GM18873 (cell line): ENCODE results near the gene SRPX.

Experiments
- ATAC-seq: cut with Tn5 transposase; IDR thresholded peaks from one replicate; pipeline ENCODE4 v1.9.1; 2021; ENCODE audit warnings: mild to moderate bottlenecking, moderate library complexity, moderate number of reproducible peaks; ENCODE audit not compliant: unreplicated experiment, low FRiP score

SRPX gene

GRCh38 chrX:38211891-38212635, 8.6 kb downstream of the SRPX start:
- ATAC-seq, result no peak

- no peak for ATAC-seq
These were observed 14.1 kb downstream of the SRPX start for GRCh38 chrX:38206542-38206941.

- ATAC-seq, result no peak
These were observed 14.6 kb downstream of the SRPX start for GRCh38 chrX:38206036-38206435.

- ATAC-seq, result no peak
These were observed 15.6 kb downstream of the SRPX start for GRCh38 chrX:38205039-38205438.

- no peak for ATAC-seq
These were observed 28.5 kb downstream of the SRPX start for GRCh38 chrX:38192007-38192810.

- ATAC-seq, result no peak
These were observed 31.0 kb downstream of the SRPX start for GRCh38 chrX:38189431-38190250.

GRCh38 chrX:38183596-38183995, 37.1 kb downstream of the SRPX start:
- no peak for ATAC-seq

- ATAC-seq, result no peak
These were observed 39.3 kb downstream of the SRPX start for GRCh38 chrX:38181357-38181756.

- no peak for ATAC-seq
These were observed 42.3 kb downstream of the SRPX start for GRCh38 chrX:38178396-38178795.

GRCh38 chrX:38175139-38175538, 45.5 kb downstream of the SRPX start:
- no peak for ATAC-seq

GRCh38 chrX:38172596-38172995, 48.1 kb downstream of the SRPX start:
- ATAC-seq, result no peak

- ATAC-seq, result no peak
These were observed 50.1 kb downstream of the SRPX start for GRCh38 chrX:38170556-38170955.

GRCh38 chrX:38166478-38167083, 54.1 kb downstream of the SRPX start:
- no peak for ATAC-seq

- no peak for ATAC-seq
These were observed 55.6 kb downstream of the SRPX start for GRCh38 chrX:38165023-38165422.

GRCh38 chrX:38163193-38163592, 57.5 kb downstream of the SRPX start:
- ATAC-seq, result no peak

- ATAC-seq, result no peak
These were observed 63.8 kb downstream of the SRPX start for GRCh38 chrX:38156838-38157237.

GRCh38 chrX:38154818-38155217, 65.9 kb downstream of the SRPX start:
- ATAC-seq, result no peak

- no peak for ATAC-seq
These were observed 66.3 kb downstream of the SRPX start for GRCh38 chrX:38154340-38154739.

GRCh38 chrX:38151441-38151840, 69.2 kb downstream of the SRPX start:
- no peak for ATAC-seq

- no peak for ATAC-seq
These were observed 69.7 kb downstream of the SRPX start for GRCh38 chrX:38150993-38151392.

GRCh38 chrX:38149016-38149415, 71.7 kb downstream of the SRPX start:
- no peak for ATAC-seq
